GM18873 (cell line): ENCODE measurements around the gene SLC12A8.
A peak's percentile ranks its signal among the peaks of the same experiment; 100 is the strongest.

Experiments used
- ATAC-seq: cut with Tn5 transposase; IDR thresholded peaks from one replicate; pipeline ENCODE4 v1.9.1; 2021; ENCODE audit warnings: mild to moderate bottlenecking, moderate library complexity, moderate number of reproducible peaks; ENCODE audit not compliant: unreplicated experiment, low FRiP score

The SLC12A8 gene

DNA sequence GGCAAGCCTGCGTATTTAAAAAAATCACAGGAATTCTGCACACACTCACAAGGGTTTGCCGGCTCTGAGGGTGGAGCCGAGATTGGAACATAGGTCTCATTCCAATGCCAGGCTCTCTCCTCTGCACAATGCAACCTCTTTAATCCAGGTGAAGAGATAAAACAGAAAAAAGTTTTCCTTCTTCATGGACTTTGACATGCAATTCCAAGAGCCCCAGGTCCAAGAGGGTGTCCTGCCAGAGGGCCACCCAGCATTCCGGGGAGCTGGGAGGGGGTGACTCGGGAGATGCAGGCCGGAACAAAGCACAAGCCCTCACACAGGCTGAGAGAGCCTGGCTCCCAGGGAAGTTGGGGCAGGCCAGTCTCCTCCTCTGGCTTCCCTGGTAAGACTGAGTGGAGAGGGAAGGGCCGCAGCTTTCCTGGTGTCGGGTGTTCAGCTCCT is 6.7 kb upstream of the SLC12A8 start:
- no peak for ATAC-seq

GRCh38 chr3:125214738-125215137 is 2.2 kb upstream of the SLC12A8 start:
- no peak for ATAC-seq

DNA sequence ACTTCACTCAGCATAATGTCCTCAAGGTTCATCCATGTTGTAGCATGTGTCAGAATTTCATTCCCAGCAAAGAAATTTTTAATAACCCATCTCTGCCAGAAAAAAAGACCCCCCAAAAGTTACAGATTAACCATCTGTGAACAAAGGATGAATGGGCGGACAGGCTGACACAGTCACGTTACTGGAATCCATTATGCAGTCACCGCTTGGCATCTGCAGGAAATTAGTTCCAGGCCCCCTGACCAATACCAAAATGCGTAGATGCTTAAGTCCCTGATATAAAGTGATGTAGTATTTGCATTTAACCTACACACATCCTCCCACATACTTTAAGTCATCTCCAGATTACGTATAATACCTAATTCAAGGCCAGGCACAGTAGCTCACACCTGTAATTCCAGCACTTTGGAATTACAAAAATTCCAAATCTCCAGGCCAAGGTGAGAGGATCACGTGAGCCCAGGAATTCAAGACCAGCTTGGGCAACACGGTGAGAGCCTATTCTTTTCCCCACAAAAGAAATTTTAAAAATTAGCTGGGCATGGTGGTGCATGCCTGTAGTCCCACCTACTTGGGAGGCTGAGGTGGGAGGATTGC is 1.5 kb upstream of the SLC12A8 start:
- ATAC-seq, result no peak

DNA sequence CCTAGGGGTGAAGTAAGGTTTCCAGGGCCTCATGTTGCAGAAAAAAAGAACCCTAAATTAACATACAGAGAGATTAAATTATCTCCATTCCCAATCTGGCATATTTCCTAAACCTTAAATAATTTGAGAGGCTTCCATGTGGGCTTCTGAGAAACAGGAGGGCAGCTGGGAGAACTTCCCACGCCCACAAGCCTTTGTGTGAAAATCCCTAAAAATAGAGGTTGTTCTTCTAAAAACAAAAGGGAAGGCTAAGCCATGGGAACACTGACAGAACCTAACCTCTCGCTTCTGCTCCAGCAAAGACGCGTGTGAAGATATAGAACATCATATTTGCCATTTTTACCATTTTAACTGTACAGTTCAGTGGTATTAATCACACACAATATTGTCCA is 812 bp upstream of the SLC12A8 start:
- no peak for ATAC-seq

DNA sequence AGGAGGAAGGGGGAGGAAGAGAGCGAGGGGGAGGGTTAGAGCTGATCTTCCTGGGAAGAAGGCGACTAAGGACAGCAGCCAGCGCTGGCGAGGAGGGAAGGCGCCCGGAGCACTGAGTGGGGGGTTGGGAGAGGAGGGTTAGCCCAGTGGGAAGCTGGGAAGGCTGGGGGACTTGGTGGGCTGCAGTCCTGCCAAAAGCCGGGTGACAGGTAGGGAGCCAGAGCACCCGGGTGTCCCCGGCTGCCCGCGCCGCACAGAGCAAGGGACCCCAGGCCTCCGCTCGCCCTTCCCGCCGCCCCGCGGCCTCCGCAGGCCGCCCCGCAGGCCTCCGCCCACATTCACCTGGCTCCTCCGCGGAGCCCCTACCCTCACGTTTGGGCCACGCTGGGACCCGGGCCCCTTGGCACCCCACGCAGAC is 448 bp downstream of the SLC12A8 start:
- no peak for ATAC-seq

DNA sequence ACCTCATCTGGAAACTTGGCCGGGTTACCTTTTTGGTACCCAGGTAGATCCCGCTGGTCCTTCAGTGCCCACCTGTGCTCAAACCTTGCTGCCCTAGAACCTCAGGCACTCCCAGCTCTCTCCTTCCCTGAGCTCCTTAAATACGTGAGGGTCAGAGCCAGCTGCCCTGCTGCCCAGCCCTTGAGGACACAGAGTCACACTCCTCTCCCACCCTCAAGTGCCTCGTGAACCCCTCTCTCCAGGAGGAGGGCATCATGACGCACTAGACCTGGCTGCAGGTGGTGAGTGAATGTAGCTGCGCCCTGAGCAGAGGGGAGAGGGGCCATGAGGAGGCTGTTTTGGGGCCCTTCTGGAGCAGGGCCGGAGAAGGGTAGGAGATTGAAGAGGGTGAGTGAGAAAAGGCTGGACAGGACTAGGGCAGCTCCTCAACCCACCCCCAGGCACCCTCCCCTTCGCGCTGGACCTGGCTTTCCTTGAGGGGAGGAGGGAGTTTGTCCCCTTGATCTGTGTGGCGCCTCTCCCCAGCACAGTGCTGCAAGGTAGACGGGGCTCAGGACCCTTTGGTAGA is 941 bp downstream of the SLC12A8 start:
- no peak for ATAC-seq

GRCh38 chr3:125207949-125208568 is 4.5 kb downstream of the SLC12A8 start:
- no peak for ATAC-seq

GRCh38 chr3:125207507-125207906 is 5.0 kb downstream of the SLC12A8 start:
- ATAC-seq, result no peak

DNA sequence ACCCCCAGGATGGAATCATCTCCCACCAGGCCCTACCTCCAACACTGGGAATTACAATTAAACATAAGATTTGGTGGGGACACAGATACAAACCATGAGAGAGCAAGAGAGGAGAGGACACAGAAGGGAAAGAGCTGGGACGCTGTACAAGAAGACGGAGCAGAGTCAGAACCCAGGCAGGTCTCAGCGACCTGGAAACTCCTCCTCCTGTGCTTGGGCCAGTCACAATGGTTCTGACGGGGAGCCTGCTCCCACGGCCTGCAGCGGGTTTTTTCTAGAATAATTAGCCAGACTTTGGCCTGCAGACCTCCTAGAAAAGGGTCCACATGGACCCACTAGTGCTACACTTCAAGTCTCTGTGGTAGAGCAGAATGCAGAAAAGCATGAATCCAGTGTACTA is 5.6 kb downstream of the SLC12A8 start:
- ATAC-seq, result no peak

GRCh38 chr3:125203731-125204130 is 8.8 kb downstream of the SLC12A8 start:
- ATAC-seq, result no peak

DNA sequence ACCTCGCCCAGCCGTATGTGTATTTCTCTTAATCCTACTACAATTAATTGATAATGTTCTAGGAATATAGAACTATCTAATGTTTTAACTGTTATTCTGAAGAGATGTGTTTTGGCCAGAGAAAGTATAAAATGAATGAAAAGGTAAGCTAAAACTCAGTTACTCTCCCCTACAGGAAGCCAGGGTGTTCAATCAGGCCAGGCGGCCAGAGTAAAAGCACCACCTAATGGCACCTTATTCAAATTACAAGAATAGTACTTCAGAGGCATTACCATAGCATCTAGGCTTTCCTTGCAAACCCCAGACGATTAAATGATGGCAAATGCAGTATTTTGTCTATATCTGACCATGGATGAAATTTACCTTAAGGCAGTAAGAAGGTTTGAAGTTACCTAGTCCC is 10.4 kb downstream of the SLC12A8 start:
- no peak for ATAC-seq

DNA sequence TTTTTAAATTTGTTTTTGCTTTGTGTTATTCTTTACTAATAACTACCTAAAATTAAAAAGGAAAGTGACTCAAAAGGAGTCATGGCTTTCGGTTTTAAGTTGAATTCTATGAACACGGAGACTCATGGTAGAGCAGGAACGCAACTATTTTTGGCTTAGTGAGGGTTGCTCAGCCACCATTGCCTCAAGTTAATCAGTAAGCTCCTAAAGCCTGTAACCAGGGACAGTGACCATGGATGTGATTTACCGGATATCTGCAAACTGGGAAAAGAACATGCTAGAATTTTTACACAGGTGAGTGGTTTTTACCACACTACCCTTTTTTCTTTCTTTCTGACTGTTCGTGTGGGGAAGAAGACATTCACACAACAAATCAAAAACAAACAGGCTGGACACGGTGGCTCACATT is 11.8 kb downstream of the SLC12A8 start:
- ATAC-seq, result peak; percentile 64

DNA sequence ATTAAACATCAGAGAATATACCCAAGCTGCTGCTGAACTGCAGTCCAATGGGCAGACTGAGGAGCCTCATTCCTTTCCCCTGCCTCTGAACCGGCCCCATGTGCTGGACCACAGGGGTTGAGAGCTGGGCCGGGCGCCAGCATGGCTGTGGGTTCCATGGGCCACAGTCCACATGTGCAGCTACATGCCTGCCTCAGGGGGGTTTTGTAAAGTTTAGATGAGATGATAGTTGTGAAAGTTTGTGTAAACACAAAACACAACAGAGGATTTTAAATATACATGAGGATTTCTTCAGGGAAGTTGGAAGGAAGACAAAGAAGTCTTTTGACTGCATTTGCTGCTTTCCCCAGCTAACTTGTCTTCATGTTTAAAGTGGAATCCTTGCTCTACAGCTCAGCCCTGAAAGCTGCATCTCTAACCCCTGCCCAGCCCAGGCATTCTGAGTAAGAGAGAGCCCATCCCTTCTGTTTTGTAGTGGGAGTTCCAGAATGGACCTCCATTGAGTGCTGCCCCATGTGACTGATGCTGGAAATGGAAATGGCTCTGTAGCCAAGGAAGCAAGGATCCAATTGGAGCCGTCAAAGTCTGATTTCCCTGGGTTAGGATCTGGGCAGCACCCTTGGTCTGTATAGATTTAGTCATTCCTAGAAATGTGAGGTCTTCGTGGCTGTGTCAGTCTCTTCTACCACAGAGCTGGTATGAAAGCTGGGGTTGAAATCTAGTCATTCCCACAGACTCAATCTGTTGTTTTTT is 17.5 kb downstream of the SLC12A8 start:
- ATAC-seq, result no peak

DNA sequence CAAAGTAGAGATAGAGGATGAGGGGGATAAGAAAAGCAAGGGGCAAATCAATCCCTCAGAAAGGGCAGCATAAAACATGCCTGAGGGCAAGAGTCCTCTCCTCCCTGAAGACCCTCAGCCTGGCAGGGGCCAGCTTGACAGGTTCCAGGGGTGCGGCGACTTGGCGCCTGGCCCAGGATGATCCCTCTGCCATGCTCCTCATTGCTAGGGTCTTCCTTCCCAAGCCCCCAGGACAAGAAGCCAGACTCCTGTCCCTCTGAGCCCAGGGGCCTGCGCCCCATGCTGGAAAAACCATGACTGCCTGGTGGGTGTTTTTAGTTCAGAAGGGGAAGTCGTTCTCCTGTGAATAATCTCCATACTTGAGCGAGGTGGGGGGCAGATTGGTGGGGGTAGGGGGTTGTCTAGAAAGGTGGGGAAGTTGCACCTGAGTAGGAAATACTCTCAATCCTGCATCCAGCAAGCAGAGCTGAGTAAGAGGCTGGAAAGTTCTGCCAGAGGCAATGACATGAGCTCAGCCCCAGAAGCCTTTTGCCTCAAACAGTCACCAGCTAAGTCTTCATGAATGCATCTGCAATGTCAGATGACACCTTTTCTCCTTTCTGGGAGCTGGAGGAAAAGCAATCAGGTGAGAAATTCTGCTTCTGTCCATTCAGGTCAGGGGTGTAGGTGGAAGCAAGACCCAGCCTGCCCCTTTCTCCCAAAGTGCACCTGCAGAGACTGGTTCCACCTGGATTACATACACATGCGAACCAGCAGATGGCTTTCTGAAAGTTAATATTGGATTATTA is 18.3 kb downstream of the SLC12A8 start:
- ATAC-seq, result no peak

- peak; percentile 65 for ATAC-seq
These were observed 20.1 kb downstream of the SLC12A8 start for GRCh38 chr3:125192190-125193035.

DNA sequence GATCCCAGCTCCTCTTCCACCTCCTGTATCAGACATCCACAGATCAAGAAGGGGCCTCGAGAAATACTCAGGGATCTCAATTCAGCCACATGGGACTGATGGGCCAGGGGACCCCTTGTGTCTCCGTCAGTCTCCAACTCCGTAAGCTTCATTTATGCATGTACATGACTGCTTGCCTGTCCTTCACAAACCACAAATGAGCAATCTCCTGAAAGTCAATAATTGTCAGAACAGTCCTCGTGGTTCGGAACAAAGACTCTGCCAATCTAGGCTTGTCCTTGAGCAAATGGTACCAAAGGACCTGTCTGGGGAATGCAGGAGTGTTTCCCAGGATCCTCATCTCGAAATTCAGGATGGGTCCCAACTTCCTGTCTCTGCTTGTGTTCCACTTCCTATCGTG is 20.8 kb downstream of the SLC12A8 start:
- ATAC-seq, result peak; percentile 14

DNA sequence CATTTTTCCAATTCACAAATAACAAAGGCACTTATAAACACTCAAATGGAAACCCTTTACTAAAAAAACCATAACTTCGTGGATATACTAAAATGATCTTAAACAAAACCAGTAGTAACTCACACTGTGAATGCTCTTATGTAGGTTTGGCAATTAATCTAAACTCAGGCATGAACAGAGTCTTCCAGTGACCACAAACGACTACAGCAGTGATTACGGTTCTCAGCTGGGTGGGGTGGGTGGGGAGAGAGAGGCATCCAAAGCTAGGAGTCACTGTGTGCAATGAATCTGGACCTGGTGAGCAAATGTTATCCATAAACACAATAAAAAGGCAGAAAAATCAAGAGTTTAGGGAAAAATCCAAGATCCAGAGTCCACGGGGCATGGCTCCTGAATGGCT is 21.3 kb downstream of the SLC12A8 start:
- no peak for ATAC-seq

GRCh38 chr3:125190786-125191185 is 21.8 kb downstream of the SLC12A8 start:
- no peak for ATAC-seq

DNA sequence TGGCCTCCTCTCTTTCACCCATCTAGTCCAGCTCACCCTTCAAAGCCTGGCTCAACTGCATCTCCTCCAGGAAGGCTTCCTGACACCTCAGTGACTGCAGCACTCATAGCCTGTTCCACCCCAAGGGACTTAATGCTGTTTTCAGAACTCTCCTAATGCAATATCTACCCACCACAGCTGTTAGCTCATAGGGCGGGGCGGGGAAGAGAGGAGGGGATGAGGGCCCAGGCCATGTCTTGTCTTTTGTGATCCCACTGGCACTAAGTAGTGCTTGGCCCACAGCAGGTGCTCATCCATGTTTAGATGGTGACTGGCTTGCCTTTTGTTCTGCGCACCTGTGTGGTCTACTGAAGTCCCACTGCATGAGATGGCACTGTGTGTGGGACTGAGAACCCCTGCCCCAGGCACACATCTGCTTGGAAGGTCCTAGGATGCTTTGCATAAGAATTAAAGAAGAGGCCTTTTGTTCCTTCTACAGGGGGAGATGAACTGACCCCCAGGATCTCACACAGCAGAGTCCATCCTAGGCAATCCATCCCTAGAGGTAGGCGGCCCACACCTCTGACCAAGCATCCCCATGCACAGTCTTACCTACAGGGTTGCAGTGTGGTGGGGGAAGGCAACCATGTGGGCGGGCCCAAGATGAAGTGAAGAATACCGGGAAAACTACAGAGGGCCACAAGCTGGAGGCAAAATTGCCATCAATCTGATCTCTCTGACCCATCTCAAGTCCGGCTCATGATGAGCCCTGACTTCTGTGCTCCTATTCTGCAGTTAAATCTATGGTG is 23.0 kb downstream of the SLC12A8 start:
- no peak for ATAC-seq
